Sigmoid colon (tissue), 4 donors: ENCODE data around the gene EARS2.
A peak's percentile ranks its signal among the peaks of the same experiment; 100 is the strongest.

Experiments used
- POLR2AphosphoS5 ChIP-seq, 4 donors: sonication (generic); formaldehyde crosslinking; IDR thresholded peaks; one replicate each; pipeline ENCODE4 v1.6.1; 2017; ENCODE audit warnings: antibody characterized with exemption in 4 of 4
- TF ChIP-seq, protein P1 (sequence below), 4 experiments: fragments of 450-650 bp in 3 of 4; fragments of 200-600 bp in 1 of 4; IDR thresholded peaks; one replicate each; pipeline ENCODE4 v1.5.1; 2016 to 2019; ENCODE audit warnings: antibody characterized with exemption in 4 of 4, mild to moderate bottlenecking in 3 of 4, moderate library complexity in 2 of 4

- TF ChIP-seq, protein P1, sequence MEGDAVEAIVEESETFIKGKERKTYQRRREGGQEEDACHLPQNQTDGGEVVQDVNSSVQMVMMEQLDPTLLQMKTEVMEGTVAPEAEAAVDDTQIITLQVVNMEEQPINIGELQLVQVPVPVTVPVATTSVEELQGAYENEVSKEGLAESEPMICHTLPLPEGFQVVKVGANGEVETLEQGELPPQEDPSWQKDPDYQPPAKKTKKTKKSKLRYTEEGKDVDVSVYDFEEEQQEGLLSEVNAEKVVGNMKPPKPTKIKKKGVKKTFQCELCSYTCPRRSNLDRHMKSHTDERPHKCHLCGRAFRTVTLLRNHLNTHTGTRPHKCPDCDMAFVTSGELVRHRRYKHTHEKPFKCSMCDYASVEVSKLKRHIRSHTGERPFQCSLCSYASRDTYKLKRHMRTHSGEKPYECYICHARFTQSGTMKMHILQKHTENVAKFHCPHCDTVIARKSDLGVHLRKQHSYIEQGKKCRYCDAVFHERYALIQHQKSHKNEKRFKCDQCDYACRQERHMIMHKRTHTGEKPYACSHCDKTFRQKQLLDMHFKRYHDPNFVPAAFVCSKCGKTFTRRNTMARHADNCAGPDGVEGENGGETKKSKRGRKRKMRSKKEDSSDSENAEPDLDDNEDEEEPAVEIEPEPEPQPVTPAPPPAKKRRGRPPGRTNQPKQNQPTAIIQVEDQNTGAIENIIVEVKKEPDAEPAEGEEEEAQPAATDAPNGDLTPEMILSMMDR (IDR thresholded peaks at IDR 0.05) = no peak
- TF ChIP-seq POLR2AphosphoS5 (IDR thresholded peaks at IDR 0.05) = peak; percentile 87 to 95 (median 95)
Measured at GRCh38 chr16:23510164-23510914, 46.8 kb downstream of the EARS2 start, which contains the start of gene GGA2.
